ENCODE measurements around the gene ECT2L. TPM values are rescaled to one million over a fixed set of nuclear protein-coding genes. Genes with fewer than 3 reads are reported as not detected.

The ECT2L gene
- polyA plus RNA-seq, 1 of the 3 experiments (the other 2 are of a cell fraction) = 0.02 TPM

GRCh38 chr6:138769102-138769676, 26.7 kb upstream of the ECT2L start:
- ChIA-PET POLR2A (no interaction called here), CTCF (interaction anchor here (0.7 to 1.9 kb wide), 3 partner anchors 179 to 219 kb away, joined by 3 to 9 read pairs (median 3); no protein-coding TSS in a partner anchor)
- Histone ChIP-seq H2AFZ (ENCODE audit: low read depth) (no peak overlapping the region), H3K79me2 (ENCODE audit: insufficient read depth) (peaks cover 5% of the 10 kb centered on the region), H3K27ac (ENCODE audit: low read depth in 2 of 2, low read length in 1 of 2) (no peak overlapping the region), H3K4me2 (no peak overlapping the region), H3F3A (replicated peaks; ENCODE audit: insufficient read depth) (no peaks in the 10 kb centered on the region), H3K4me3 (ENCODE audit: low read depth in 2 of 2, low read length in 1 of 2) (no peak overlapping the region), H4K20me1 (ENCODE audit: insufficient read depth) (no peaks in the 10 kb centered on the region), H3K9me2 (no peaks in the 10 kb centered on the region), H3K9ac (no peak overlapping the region), H3K27me3 (ENCODE audit: insufficient read depth) (no peaks in the 10 kb centered on the region), H3K4me1 (ENCODE audit: control insufficient read depth in 1 of 2, insufficient read depth in 2 of 2, low read depth in 1 of 2, low read length in 1 of 2) (peaks cover 0 to 5% of the 10 kb centered on the region in 2 experiments; a peak in 3 of 4 replicates), H3K36me3 (replicated peaks in 1 of 2; ENCODE audit: control insufficient read depth in 1 of 2, insufficient read depth in 2 of 2, low read length in 1 of 2) (no peaks in the 10 kb centered on the region), H3K9me3 (no peaks in the 10 kb centered on the region)
- WGBS (ENCODE audit: low lambda C conversion rate) = 65% methylated on average over 6 of the region's 6 CpGs
- TF ChIP-seq RCOR1 (IDR thresholded peaks at IDR 0.05; ENCODE audit: low read length) (no peak), ELF1 (IDR thresholded peaks at IDR 0.05) (no peak), REST (IDR thresholded peaks at IDR 0.05; ENCODE audit: low read depth, low read length) (no peak), TCF12 (IDR thresholded peaks at IDR 0.05) (no peak), USF2 (IDR thresholded peaks at IDR 0.05; ENCODE audit: borderline replicate concordance, low read depth, low read length) (no peak), SIN3A (IDR thresholded peaks at IDR 0.05; ENCODE audit: borderline replicate concordance, low read depth, low read length) (no peak), RFX5 (IDR thresholded peaks at IDR 0.05; ENCODE audit: low read length) (no peak), RXRA (IDR thresholded peaks at IDR 0.05; ENCODE audit: borderline replicate concordance, low read depth) (no peak), ZBTB33 (IDR thresholded peaks at IDR 0.05; ENCODE audit: borderline replicate concordance, low read depth) (no peak), POLR2AphosphoS5 (IDR thresholded peaks at IDR 0.05; ENCODE audit: low read depth, low read length) (no peak), TEAD4 (IDR thresholded peaks at IDR 0.05; ENCODE audit: borderline replicate concordance, insufficient read depth) (no peak), FOSL2 (IDR thresholded peaks at IDR 0.05; ENCODE audit: borderline replicate concordance, low read depth) (no peak), MAX (IDR thresholded peaks at IDR 0.05; ENCODE audit: low read depth) (no peak), TAF1 (IDR thresholded peaks at IDR 0.05; ENCODE audit: borderline replicate concordance, low read depth, low read length) (no peak), GATA2 (CRISPR knock-in tag; IDR thresholded peaks at IDR 0.05) (no peak), IRF3 (IDR thresholded peaks at IDR 0.05; ENCODE audit: low read depth, low read length) (no peak), CHD2 (IDR thresholded peaks at IDR 0.05; ENCODE audit: low read length, partially characterized antibody) (no peak)
- no peak for DNase-seq
